ENCODE measurements around the gene XCL2. TPM values are rescaled to one million over a fixed set of nuclear protein-coding genes. Genes with fewer than 3 reads are reported as not detected.
"Not testable (repeated sequence)": the region's sequence is repeated elsewhere in the genome, so short reads cannot be mapped to it uniquely, and the experiment has no call there.

Gene XCL2, protein sequence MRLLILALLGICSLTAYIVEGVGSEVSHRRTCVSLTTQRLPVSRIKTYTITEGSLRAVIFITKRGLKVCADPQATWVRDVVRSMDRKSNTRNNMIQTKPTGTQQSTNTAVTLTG
- polyA plus RNA-seq (ENCODE audit: insufficient read depth in 1 of 5, insufficient read length in 5 of 5, low replicate concordance in 1 of 5) = 1 to 10 TPM in 3 of 5 donors, under 1 TPM in 1, not detected in 1; 0.53 to 2.1 (median 1.3) TPM
- long read RNA-seq, donor 1, partial matches to known transcripts = 0 of 1 reads
- long read RNA-seq, donor 1, other reads (novel, unspliced or antisense) = 0 of 1 reads
- long read RNA-seq, donor 2 = 0 reads
- long read RNA-seq, donor 3 = 0 reads
- long read RNA-seq, donor 4 = 0 reads
- long read RNA-seq, donor 5, partial matches to known transcripts = 0 of 1 reads
- long read RNA-seq, donor 5, other reads (novel, unspliced or antisense) = 0 of 1 reads
- long read RNA-seq, donor 6, partial matches to known transcripts = 0 of 2 reads
- long read RNA-seq, donor 6, other reads (novel, unspliced or antisense) = 0 of 2 reads
- long read RNA-seq, donor 7 = 0 reads
- long read RNA-seq, donor 8, partial matches to known transcripts = 0 of 1 reads
- long read RNA-seq, donor 8, other reads (novel, unspliced or antisense) = 0 of 1 reads

DNA sequence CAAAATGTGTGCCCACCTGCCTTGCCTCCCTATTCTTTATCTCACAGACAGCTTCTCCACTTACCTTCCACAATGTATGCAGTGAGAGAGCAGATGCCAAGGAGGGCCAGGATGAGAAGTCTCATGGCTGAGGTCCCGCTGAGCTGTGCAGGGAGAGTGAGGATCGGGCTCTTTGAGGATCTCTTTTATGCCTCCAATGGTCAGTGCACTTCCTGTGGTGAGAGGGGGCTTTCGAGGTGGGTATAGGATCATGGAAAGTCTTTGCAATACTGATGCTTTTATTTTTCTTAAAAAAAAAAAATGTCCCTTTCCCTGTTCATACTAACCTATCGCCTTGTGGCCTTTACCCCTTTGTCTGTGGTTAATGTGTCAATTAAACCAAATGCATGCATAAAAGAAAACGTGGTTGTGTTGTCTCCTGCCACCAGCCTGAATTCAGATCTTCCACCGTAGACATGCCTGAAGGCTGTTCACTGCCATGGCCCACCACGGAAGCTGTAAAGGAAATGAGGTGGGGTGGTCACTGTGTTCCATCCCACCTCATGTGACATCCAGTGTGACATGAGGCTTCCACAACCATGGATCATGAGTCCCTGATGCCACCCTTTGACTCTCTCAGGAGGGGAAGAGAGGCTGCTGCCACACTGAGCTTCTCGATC, at the start of gene XCL2:
XCL2 (minus strand) TSS at position 158 of the 659 bp plus-strand sequence; CDS start at position 125, 33 bp downstream.
- not testable (repeated sequence) for DNase-seq

DNA sequence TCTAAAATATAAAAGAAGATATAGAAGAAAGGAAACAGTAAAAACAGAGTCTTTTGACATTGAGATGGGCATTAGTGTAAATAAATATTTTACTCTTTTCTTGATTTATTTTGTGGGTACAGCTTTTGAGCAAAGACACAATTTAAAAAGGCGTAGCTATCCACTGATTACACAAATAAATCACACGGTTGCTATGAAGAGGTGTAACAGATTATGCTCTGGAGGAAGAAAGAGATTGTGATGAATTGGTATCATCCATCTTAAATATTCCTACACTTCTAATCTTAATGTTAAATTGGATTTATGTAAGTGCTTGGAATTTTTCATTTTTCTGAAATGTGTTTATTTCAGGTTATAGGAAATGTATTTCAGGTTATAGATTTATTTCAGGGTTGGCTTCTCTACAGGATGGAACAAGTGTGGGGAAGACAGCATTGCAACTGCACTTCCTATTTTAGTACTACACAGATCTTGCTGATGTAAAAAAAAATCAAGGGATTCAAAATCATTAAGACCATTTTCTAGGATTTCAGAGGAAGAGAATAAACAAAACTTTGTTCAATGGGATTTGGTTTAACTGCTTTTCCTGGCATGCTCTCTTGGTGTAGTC, 47.9 kb upstream of the XCL2 start:
- no peak for DNase-seq

DNA sequence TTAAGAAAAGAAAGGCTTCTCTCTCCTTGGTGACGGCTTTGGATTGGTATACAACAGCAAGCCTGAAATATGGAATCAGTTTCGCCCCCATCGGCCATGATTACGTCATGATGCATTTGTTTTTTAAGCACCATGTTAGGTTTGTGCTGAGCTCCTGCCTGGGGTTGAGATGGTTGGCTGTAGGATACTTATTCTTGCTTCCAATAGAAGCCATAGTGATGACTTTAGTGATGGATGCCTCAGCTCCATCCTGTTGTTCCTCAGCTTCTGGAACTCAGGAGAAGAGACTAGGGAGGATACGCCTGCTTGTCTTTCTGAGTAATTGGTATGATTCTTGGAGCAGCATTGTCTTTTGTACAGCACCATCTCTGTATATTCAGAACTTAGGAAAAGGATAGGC, 47.3 kb upstream of the XCL2 start:
- no peak for DNase-seq

DNA sequence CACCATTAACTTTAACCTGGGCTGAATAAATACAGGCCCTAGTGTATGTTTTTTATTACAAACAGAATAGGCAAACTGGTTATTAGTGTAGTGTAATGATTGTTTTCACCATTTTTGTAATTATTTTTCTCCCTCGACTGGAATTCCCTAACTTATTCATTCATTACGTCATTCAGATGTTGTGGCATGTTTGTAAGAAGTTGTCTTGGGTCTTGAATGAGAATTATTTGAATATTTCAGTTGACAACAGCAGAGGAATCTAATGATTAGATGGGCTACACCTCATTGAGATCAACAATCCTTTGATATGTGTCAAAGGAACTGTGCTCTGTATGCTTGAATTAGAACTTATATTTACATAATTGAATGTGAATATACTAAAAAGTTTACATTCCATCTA, 45.4 kb upstream of the XCL2 start:
- DNase-seq = no peak

DNA sequence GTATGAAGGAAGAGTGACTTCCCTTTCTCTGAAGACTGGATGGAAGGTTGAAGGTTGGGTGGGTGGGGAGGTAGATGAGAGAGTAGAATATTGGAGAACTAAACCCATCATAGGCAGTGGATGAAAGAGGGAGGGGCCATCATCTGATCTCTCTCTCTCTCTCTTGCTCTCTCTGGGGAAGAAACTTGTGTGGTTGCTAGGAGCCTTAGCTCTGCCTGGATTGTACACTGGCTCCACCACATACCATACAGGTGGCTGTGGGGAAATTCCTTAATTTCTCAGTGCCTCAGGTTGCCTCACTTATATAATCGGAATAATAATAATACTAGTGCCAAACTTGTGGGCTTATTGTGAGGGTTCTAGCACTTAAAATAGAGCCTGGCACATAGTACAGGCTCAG, 42.1 kb upstream of the XCL2 start:
- DNase-seq = no peak

DNA sequence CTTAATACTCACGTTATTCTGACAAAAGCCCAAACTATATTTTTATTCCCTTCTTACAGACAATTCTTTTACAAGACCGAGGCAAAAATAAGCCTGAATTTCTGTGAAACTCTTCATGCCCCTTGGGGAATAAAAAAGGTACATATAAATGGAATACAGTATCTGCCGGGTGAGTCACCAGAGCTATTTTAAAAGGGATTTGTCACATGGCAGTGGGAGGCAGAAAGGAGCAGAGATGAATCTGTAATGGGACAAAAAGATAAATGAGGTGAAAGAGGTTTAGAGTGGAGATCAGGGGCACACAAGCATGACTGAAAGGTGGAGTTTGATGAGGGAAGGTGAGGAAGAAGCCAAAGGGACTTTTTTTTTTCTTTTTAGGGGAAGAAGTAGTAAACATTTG, 41.4 kb upstream of the XCL2 start:
- no peak for DNase-seq

DNA sequence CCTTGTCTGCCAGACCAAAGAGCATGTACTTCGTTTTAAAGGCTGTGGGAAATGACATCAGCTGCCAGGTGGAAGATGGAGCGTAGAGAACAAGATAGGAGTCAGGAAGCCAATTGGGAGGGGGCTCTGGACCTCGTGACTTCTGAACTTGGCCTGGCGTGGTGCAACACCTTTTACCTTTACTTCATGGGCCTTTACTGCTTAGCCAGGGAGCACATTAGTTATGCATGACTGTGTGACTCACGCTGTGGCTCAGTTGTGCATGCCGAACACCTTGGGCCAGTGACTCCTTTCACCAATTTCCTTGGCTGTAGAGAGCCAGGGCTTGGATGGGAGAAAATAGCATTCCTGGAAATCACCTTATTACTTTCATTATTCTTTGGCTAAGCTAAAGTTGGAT, 39.8 kb upstream of the XCL2 start:
- no peak for DNase-seq

DNA sequence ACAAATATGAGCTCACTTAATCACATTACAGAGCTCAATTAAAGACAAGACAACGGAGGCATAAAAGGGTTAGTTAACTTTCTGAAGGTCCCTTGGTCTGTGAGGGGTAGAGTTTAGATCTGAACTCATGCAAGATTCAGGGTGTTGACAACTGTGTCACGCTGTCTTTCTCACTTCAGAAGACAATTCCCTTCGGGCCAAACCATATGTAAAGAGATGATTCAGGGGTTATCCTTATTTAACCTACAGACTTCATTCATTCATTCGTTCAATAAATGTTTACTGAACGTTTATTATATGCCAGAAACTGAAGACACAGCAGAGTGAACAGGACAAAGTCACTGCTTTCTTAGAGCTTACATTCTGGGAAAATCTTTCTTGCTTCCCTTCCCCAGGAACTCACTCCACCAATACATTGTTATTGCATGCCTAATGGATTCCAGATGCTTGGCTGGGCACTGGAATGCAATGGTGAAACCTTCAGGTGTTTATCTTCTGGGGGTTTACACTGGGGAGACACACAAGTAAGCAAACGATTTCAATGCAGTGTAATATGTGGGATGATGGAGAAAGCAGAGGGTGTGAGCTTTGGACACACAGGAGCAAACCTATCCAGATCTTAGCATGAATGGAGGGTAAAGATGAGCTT, 39.0 kb upstream of the XCL2 start:
- DNase-seq = no peak

DNA sequence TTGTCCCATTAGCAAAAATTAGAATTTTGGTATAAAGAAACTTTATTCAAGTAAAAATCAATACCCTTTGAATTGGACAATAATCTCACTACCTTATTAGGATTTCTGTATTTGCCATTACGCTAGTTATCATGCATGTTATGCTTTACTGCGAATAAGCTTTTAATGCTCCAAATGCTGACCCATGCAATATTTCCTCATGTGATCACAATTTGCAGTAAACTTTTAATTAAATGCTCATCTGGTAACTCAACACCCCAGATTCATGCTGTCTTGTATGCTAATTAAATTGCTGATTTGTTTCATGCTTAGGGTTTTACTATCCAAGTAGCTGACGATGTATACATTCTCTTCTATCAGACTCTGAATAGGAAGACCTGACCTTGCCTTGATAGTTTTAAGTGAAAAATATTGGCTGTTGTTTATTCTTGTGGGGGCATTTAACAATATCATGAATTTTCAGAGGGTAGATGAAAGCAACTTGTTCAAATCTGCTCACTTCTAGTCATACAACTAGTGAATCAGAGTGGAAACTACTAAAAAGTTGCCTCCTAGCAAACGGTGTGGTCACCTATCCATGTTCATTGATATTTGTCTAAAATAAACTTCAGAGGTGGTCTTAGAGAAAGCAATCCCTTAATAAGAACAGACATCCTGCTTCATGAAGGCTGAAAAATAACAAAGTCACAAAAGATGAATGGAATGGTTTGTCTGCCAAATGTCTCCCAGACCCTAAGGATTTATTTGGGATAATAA, 38.2 kb upstream of the XCL2 start:
- no peak for DNase-seq

DNA sequence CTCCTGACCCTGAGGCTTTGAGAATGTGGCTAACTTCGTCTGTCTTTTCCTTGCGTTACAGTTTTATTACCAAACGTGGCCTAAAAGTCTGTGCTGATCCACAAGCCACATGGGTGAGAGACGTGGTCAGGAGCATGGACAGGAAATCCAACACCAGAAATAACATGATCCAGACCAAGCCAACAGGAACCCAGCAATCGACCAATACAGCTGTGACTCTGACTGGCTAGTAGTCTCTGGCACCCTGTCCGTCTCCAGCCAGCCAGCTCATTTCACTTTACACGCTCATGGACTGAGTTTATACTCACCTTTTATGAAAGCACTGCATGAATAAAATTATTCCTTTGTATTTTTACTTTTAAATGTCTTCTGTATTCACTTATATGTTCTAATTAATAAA, 37.2 kb upstream of the XCL2 start:
- not testable (repeated sequence) for DNase-seq

DNA sequence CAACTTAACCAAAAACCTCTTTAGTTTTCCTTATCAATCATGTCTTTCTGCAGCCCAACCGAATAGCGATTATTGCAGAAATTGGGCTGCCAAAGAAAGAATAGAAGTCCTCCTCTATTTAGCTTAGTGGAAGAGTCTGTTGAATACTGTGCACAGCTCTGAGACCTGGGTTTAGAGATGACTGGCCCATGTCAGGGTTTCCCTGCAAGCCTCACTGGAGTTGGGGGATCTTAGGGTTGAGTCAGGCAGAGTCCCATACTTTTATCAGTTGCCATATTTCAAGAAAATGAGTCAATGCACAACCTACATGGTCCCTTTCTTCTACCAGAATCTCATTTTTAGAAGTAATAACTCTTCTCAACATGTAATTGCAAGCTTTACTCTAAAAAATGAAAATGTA, 36.5 kb upstream of the XCL2 start:
- DNase-seq = not testable (repeated sequence)

DNA sequence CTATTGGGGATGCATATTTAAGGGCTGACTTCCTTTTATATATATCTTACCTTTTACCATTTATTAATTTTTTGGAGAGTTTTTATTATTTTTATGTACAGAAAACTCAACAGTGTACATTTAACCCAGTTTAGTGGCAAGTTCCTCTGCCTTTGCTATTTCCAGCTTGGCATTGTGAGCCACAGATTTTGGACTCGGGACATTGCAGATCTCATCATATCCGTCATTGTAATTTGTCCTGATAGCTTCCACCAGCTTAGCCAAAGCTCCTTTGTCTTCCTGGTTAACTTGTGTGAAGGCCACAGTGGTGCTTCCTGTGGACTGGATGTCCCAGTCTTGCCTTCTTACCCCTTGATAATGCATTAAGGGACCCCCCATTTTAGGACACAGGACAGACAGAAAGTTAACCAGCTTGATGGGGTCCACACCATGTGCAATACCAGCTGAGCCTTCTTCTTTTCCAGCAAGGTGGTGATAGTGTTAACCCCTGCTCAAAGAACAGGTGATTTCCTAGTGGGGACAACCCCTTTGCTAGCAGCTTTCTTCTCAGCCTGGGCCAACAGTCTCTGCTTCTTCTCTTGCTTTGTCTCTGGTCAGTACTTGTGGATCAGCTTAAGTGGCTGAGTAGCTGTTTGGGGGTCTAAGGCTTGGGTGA, 34.9 kb upstream of the XCL2 start:
- DNase-seq = not testable (repeated sequence)

DNA sequence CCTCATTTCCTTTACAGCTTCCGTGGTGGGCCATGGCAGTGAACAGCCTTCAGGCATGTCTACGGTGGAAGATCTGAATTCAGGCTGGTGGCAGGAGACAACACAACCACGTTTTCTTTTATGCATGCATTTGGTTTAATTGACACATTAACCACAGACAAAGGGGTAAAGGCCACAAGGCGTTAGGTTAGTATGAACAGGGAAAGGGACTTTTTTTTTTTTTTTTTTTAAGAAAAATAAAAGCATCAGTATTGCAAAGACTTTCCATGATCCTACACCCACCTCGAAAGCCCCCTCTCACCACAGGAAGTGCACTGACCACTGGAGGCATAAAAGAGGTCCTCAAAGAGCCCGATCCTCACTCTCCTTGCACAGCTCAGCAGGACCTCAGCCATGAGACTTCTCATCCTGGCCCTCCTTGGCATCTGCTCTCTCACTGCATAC, 32.5 kb upstream of the XCL2 start, which contains the start of gene XCL1:
XCL1 (plus strand) TSS at position 361 of the 444 bp plus-strand sequence; CDS start at position 394, 33 bp downstream.
- DNase-seq = not testable (repeated sequence)

DNA sequence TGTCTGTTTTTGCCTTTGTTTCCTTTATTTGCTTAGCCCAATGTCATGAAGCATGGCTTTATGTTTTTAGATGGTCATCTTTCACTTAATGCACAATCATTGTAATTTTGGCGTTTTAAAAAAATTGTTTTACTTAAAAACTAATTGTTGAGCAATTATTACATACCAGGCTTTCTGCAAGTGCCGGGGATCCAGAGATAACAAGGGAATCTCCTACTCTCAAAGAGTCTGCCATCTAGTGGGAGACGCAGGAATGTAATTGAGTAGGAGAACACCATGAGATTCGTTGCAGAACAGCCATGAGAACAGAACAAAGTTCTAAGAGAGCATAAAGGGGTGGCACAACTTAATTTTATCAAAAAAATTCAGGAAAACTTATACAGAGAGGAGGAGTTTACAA, 30.4 kb upstream of the XCL2 start:
- DNase-seq = peak in 1 of 2 donors; percentile 1

DNA sequence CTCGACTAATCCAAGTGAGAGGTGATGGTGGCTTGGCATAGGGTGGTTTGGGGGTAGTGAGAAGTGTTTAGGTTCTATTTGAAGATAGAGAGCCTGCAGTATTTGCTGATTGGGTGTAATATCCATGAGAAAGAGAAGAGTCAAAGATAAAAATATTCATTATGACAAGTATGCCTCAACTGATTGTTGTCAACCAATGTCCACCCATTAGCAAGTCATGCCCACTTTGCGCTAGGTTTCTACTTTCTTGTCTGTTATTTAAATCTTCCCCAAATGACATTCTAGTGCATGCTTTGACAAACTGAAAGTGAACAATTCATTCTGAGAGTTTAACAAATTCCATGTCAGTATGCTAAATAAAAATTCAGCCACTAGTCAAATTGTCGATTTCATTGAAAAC, 28.8 kb upstream of the XCL2 start:
- DNase-seq = no peak

DNA sequence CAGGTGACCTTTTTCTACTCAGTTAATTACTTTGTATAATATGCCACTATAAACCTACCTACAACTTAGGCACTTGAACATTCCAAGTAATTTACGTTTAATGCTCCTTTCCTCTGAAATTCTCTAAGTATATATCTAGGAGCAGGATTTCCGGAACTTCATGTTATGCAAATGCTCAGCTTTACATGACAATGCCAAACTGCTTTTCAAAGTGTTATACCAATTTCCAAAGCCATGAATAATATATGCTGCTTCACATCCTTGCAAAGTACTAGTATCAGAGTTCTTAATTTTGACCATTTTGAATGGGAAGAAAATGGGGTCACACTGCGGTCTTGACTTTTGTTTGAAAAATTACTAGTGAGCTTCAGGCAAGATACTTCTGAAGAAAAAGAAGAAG, 26.9 kb upstream of the XCL2 start:
- DNase-seq = no peak

DNA sequence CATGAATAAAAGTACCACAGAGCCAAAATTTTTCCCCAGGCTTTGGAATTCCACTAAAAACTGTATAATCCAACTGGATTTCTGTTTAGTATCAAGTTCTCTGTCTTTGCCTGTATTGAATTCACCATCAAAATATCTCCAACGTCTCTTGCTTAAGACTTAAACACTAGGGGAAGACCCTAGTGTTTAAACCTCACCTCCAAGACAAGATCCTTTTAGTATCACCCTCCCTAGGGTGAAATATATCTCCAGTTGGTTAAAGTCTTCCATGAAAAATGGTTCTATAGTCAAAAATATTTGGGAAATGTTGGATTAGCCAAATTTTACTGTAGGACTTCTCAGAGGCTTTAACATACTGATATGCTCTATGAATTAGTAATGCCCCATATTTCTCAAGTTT, 24.5 kb upstream of the XCL2 start:
- no peak for DNase-seq

DNA sequence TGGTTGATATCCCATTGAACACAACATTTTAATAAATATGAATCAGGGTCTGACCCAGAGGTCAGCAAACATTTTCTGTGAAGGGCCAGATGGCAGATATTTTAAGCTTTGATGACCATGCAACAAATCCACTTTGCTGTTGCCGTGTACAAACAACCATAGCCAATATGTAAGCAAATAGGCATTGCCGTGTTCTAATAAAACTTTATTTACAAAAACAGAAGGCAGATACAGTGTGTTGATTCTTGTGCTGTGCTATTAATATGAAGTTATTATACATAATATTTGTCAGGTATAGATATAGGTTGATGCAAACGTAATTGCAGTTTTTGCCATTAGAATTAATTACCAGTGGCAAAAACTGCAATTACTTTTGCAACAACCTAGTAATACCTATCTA, 23.8 kb upstream of the XCL2 start:
- DNase-seq = no peak

DNA sequence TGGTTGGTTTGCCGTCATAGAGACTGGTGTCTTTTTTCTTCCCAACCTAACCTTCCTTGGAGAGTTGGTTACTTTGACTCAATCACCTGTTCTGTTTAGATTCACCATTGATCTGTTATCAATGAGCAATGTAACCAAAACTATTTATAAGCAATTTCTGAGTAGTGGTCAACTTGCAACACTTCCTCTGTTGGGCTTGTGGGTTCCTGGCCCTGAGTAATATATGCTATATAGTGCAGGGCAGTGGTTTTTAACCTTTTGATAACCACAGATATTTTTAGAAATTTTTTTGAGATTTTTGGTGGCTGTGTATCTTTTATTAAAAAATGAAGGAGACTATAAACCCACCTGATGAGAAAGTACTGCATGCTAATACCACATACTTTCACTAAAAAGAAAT, 23.2 kb upstream of the XCL2 start:
- no peak for DNase-seq

DNA sequence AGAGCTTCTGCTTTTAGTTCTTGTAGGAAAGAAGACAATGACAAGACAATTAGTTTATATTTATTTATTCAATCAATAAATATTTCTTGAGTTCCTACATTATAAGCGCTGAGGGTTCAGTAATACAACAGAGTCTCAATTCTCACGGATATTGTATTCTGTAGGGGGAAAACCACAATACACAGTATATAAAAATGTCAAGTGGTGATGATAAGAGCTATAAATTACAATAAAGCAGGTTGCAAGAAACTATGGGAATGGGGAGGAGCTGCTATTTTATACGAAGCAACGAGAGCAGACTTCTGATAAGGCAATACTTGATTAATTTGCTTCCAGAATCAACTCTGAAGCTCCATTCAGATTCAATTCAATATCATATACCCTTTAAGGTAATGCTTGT, 22.0 kb upstream of the XCL2 start:
- no peak for DNase-seq

Measured in right lung (tissue), 10 donors.